GM12878 (cell line): Measurements from ENCODE around the gene PHLDB3. TPM values are rescaled to one million over a fixed set of nuclear protein-coding genes. Genes with fewer than 3 reads are reported as not detected.
A peak's percentile ranks its signal among the peaks of the same experiment; 100 is the strongest.

Experiments
- ATF7 ChIP-seq: fragments of 450-650 bp; IDR thresholded peaks from 2 replicates; pipeline ENCODE4 v1.6.1; 2016; ENCODE audit warnings: low read depth, mild to moderate bottlenecking
- BACH1 ChIP-seq: fragments of 450-650 bp; IDR thresholded peaks from 2 replicates; pipeline ENCODE4 v1.6.1; 2017; ENCODE audit warnings: mild to moderate bottlenecking, borderline replicate concordance
- EP300 ChIP-seq, 2 experiments: fragments of 150-350 bp in 1 of 2; IDR thresholded peaks; 2 replicates each; pipeline ENCODE4 v1.6.1; 2011 to 2012; ENCODE audit warnings: low read depth in 2 of 2, low read length in 2 of 2, borderline replicate concordance in 1 of 2, improper control_type of control experiment in 1 of 2, inconsistent platforms in 1 of 2; ENCODE audit not compliant: control insufficient read depth in 1 of 2
- HCFC1 ChIP-seq: fragments of 150-350 bp; IDR thresholded peaks from 2 replicates; pipeline ENCODE4 v1.6.1; 2014; ENCODE audit warnings: low read length
- KDM1A ChIP-seq: fragments of 200-600 bp; sonication (generic); IDR thresholded peaks from 2 replicates; pipeline ENCODE4 v1.6.1; 2016; ENCODE audit warnings: borderline replicate concordance
- MYB ChIP-seq: fragments of 150-350 bp; IDR thresholded peaks from 2 replicates; pipeline ENCODE4 v1.6.1; 2014; ENCODE audit warnings: mild to moderate bottlenecking, low read depth, low read length, borderline replicate concordance
- NBN ChIP-seq: fragments of 450-650 bp; IDR thresholded peaks from 2 replicates; pipeline ENCODE4 v1.6.1; 2016
- NR2F1 ChIP-seq: fragments of 450-650 bp; conservative IDR thresholded peaks from 2 replicates; pipeline ENCODE4 v1.6.1; 2017; ENCODE audit warnings: mild to moderate bottlenecking
- POLR2AphosphoS5 ChIP-seq: IDR thresholded peaks from 2 replicates; pipeline ENCODE4 v1.6.1; 2011; ENCODE audit warnings: mild to moderate bottlenecking, low read length, inconsistent platforms
- RELA ChIP-seq: fragments of 450-650 bp; IDR thresholded peaks from 2 replicates; pipeline ENCODE4 v1.8.0; 2014; ENCODE audit warnings: borderline replicate concordance; ENCODE audit not compliant: partially characterized antibody
- RUNX3 ChIP-seq: IDR thresholded peaks from 2 replicates; pipeline ENCODE4 v1.6.1; 2012; ENCODE audit warnings: low read length, inconsistent platforms
- SMAD1 ChIP-seq: fragments of 450-650 bp; IDR thresholded peaks from 2 replicates; pipeline ENCODE4 v1.6.1; 2018; ENCODE audit warnings: mild to moderate bottlenecking, low read depth; ENCODE audit not compliant: partially characterized antibody
- SMC3 ChIP-seq: IDR thresholded peaks from 2 replicates; pipeline ENCODE4 v1.6.1; 2011; ENCODE audit warnings: low read length, improper control_type of control experiment, borderline replicate concordance
- STAT3 ChIP-seq: IDR thresholded peaks from 2 replicates; pipeline ENCODE4 v1.6.1; 2011; ENCODE audit warnings: low read depth, low read length, improper control_type of control experiment
- TBL1XR1 ChIP-seq: IDR thresholded peaks from 2 replicates; pipeline ENCODE4 v1.6.1; 2012; ENCODE audit warnings: low read depth, low read length, improper control_type of control experiment
- TCF12 ChIP-seq: IDR thresholded peaks from 2 replicates; pipeline ENCODE4 v1.6.1; 2011; ENCODE audit warnings: low read depth, mild to moderate bottlenecking, low read length
- ZNF217 ChIP-seq: fragments of 450-650 bp; IDR thresholded peaks from 2 replicates; pipeline ENCODE4 v1.6.1; 2017; ENCODE audit warnings: antibody characterized with exemption, mild to moderate bottlenecking
- polyA plus RNA-seq, 11 experiments: library from polyadenylated mRNA; depleted of rRNA in 4 of 11; unstranded in 6 of 11; stranded (reverse) in 5 of 11; fragments of >200 nt; fragmentation: Nextera tagmentation in 4 of 11; fragmentation: Illumina TruSeq in 1 of 11; extraction: Ambion mirVana in 4 of 11; extraction: Trizol in 1 of 11; gene quantifications; 1 replicate in 1 of 11; 2 replicates in 10 of 11; pipeline versions ENCODE4 v1.2.1 to v1.2.3, GENCODE V29; 2011 to 2016; ENCODE audit warnings: inconsistent platforms in 2 of 11, missing spikeins in 2 of 11, low read depth in 1 of 11
- total RNA-seq, 4 experiments: library from RNA; depleted of rRNA in 3 of 4; stranded (reverse); fragments of >200 nt in 3 of 4; fragmentation: Illumina TruSeq in 1 of 4; extraction: Trizol in 1 of 4; gene quantifications; 2 replicates each; pipeline versions ENCODE4 v1.2.1 to v1.2.3, GENCODE V29; 2013 to 2021
- TF ChIP-seq, protein P1 (sequence below), 3 experiments: IDR thresholded peaks in 2 of 3; conservative IDR thresholded peaks in 1 of 3; 2 replicates each; pipeline ENCODE4 v1.5.1; 2011; ENCODE audit warnings: low read depth in 3 of 3, low read length in 3 of 3, mild to moderate bottlenecking in 3 of 3, control low read depth in 2 of 3, moderate library complexity in 2 of 3, inconsistent platforms in 1 of 3, mixed read lengths in 1 of 3; ENCODE audit not compliant: control insufficient read depth in 2 of 3, insufficient read depth in 1 of 3; ENCODE audit errors: extremely low read depth in 1 of 3
- TF ChIP-seq, protein P2 (sequence below): IDR thresholded peaks from 2 replicates; pipeline ENCODE4 v1.6.1; 2012; ENCODE audit warnings: low read depth, low read length, improper control_type of control experiment
- TF ChIP-seq, protein P3 (sequence below): IDR thresholded peaks from 2 replicates; pipeline ENCODE4 v1.6.1; 2011; ENCODE audit warnings: borderline replicate concordance, low read depth, mild to moderate bottlenecking, moderate library complexity, mixed read lengths, low read length; ENCODE audit not compliant: insufficient read depth; ENCODE audit errors: extremely low read length
- TF ChIP-seq, protein P4 (sequence below): IDR thresholded peaks from 2 replicates; pipeline ENCODE4 v1.6.1; 2011; ENCODE audit warnings: mild to moderate bottlenecking, low read depth, low read length, moderate library complexity; ENCODE audit not compliant: insufficient replicate concordance
- TF ChIP-seq, protein P5 (sequence below): fragments of 450-650 bp; IDR thresholded peaks from 2 replicates; pipeline ENCODE4 v1.6.1; 2014; ENCODE audit warnings: mild to moderate bottlenecking

The PHLDB3 gene
- total and polyA plus RNA-seq, 10 of the 15 experiments (the other 5 are each of a cell fraction or from before 2014, with no cell fraction given), result 0.13 to 13.0 (median 5.5) TPM

DNA sequence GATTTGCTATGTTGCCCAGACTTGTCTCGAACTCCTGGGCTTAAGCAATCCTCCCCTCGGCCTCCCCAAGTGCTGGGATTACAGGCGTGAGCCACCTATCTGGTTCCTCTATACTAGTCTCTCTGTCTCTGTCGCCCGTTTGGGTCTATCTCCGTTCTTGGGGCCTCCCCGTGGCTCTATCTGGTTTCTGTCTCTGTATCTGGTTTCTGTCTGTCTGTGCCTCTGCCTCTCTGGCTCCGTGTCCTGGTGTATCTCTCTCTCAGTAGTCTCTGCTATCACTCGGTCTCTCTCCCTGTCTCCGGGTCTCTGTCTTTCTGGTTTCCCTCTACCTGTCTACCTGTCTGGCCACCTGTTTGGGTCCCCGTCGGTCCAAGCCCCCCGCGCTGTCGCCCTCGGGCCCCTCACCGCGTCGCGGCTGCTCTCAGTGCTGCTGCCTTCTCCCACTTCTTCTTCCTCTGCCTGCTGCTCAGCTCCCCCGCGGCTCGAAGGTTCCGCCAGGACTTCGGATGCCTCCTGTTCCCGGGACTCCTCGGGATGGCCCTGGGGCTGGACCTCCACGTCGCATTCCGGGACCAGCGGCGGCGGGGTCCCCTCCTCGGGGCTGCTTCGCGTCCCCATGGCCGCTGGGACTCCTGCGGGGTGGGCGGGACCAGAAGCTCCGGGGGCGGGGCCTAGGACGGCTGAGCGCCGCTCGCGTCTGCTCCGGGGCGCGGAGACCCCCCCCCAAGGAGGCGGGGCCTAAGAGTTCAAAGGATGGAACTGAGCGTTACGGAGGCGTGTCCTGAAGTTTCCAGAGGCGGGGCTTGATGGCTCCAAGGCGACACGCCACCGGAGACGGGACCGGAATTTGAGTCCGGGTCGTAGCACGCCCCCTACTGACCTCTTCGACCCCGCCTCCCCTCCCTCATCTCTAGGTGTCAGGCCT lies 783 bp downstream of the PHLDB3 start (continued):
- no peak; the same call in 1 of the 2 replicates for TF ChIP-seq SMC3
- no peak for TF ChIP-seq POLR2AphosphoS5
- TF ChIP-seq MYB, result no peak
- TF ChIP-seq RELA, result no peak
- no peak for TF ChIP-seq TCF12
- TF ChIP-seq, protein P1, sequence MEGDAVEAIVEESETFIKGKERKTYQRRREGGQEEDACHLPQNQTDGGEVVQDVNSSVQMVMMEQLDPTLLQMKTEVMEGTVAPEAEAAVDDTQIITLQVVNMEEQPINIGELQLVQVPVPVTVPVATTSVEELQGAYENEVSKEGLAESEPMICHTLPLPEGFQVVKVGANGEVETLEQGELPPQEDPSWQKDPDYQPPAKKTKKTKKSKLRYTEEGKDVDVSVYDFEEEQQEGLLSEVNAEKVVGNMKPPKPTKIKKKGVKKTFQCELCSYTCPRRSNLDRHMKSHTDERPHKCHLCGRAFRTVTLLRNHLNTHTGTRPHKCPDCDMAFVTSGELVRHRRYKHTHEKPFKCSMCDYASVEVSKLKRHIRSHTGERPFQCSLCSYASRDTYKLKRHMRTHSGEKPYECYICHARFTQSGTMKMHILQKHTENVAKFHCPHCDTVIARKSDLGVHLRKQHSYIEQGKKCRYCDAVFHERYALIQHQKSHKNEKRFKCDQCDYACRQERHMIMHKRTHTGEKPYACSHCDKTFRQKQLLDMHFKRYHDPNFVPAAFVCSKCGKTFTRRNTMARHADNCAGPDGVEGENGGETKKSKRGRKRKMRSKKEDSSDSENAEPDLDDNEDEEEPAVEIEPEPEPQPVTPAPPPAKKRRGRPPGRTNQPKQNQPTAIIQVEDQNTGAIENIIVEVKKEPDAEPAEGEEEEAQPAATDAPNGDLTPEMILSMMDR (IDR thresholded peaks at IDR 0.05 in 2 of 3, conservative IDR thresholded peaks at IDR 0.05 in 1 of 3; ENCODE audit: control insufficient read depth in 2 of 3, extremely low read depth in 1 of 3, insufficient read depth in 1 of 3, low read depth in 3 of 3, low read length in 3 of 3), result peak in 2 of 3 experiments; percentile 30 to 46; a peak in 4 of 6 replicates
- peak; percentile 22; the same call in 1 of the 2 replicates for TF ChIP-seq RUNX3
- TF ChIP-seq, protein P2, sequence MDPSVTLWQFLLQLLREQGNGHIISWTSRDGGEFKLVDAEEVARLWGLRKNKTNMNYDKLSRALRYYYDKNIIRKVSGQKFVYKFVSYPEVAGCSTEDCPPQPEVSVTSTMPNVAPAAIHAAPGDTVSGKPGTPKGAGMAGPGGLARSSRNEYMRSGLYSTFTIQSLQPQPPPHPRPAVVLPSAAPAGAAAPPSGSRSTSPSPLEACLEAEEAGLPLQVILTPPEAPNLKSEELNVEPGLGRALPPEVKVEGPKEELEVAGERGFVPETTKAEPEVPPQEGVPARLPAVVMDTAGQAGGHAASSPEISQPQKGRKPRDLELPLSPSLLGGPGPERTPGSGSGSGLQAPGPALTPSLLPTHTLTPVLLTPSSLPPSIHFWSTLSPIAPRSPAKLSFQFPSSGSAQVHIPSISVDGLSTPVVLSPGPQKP, result no peak
- TF ChIP-seq, protein P3, sequence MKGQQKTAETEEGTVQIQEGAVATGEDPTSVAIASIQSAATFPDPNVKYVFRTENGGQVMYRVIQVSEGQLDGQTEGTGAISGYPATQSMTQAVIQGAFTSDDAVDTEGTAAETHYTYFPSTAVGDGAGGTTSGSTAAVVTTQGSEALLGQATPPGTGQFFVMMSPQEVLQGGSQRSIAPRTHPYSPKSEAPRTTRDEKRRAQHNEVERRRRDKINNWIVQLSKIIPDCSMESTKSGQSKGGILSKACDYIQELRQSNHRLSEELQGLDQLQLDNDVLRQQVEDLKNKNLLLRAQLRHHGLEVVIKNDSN, result no peak
- no peak for TF ChIP-seq SMAD1
- TF ChIP-seq HCFC1, result no peak
- no peak for TF ChIP-seq ZNF217
- TF ChIP-seq, protein P4, sequence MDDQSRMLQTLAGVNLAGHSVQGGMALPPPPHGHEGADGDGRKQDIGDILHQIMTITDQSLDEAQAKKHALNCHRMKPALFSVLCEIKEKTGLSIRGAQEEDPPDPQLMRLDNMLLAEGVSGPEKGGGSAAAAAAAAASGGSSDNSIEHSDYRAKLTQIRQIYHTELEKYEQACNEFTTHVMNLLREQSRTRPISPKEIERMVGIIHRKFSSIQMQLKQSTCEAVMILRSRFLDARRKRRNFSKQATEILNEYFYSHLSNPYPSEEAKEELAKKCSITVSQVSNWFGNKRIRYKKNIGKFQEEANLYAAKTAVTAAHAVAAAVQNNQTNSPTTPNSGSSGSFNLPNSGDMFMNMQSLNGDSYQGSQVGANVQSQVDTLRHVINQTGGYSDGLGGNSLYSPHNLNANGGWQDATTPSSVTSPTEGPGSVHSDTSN, result no peak
- TF ChIP-seq BACH1, result no peak
- TF ChIP-seq ATF7, result no peak
- TF ChIP-seq, protein P5, sequence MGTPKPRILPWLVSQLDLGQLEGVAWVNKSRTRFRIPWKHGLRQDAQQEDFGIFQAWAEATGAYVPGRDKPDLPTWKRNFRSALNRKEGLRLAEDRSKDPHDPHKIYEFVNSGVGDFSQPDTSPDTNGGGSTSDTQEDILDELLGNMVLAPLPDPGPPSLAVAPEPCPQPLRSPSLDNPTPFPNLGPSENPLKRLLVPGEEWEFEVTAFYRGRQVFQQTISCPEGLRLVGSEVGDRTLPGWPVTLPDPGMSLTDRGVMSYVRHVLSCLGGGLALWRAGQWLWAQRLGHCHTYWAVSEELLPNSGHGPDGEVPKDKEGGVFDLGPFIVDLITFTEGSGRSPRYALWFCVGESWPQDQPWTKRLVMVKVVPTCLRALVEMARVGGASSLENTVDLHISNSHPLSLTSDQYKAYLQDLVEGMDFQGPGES, result no peak
- no peak for TF ChIP-seq EP300 (IDR thresholded peaks at IDR 0.05; ENCODE audit: borderline replicate concordance in 1 of 2, control insufficient read depth in 1 of 2, low read depth in 2 of 2, low read length in 2 of 2)
- TF ChIP-seq NR2F1, result peak; percentile 58; the same call in 1 of the 2 replicates
- TF ChIP-seq KDM1A, result no peak
- TF ChIP-seq NBN, result peak; percentile 52; the same call in 1 of the 2 replicates
- TF ChIP-seq STAT3, result no peak
- TF ChIP-seq TBL1XR1, result no peak
